Heart left ventricle (tissue), 13 donors: Measurements from ENCODE around the gene TESMIN.

Source experiments
- POLR2A ChIP-seq, 2 donors: fragments of 450-650 bp; IDR thresholded peaks; one replicate each; pipeline ENCODE4 v1.6.1; 2017; ENCODE audit warnings: antibody characterized with exemption in 2 of 2, mild to moderate bottlenecking in 2 of 2, moderate library complexity in 2 of 2
- TF ChIP-seq, protein P1 (sequence below), 12 donors: fragments of 200-600 bp; sonication (generic) in 4 of 12; IDR thresholded peaks; one replicate each; pipeline versions ENCODE4 v1.5.0 to v1.8.0; 2018 to 2022; ENCODE audit warnings: antibody characterized with exemption in 12 of 12, mild to moderate bottlenecking in 5 of 12
- donor health status: ischemic (EF 13 %, LVEDD 7.1; RV severe dilation, severe dysfunction).
- donor health status: DM: no; HTN: yes; CAD: no.
- donor health status: DM: no; HTN: no; CAD: no.
- donor health status: ischemic (EF 25% LVEDD 6.9; RV normal size, moderate dysfunction).
- donor health status: ischemic (EF 25% LVEDD 5.7; RV mildly dilated, moderate dysfunction).
- donor health status: ischemic (EF 35%, LVEDD 5.7; RV mildly dilated, moderate dysfunction).
- donor health status: nonischemic (EF 11% LVEDD 7.7; RV severe dilation, severe dysfunction).
- donor health status: DM: yes; HTN: yes; CAD: no.
- donor health status: PGD.
- donor health status: ischemic (EF 29% LVEDD 5.4; RV normal size, mild dysfunction).
- donor health status: nonischemic (EF 23%, LVEDD 6.1; RV moderate dilation, normal function).

DNA sequence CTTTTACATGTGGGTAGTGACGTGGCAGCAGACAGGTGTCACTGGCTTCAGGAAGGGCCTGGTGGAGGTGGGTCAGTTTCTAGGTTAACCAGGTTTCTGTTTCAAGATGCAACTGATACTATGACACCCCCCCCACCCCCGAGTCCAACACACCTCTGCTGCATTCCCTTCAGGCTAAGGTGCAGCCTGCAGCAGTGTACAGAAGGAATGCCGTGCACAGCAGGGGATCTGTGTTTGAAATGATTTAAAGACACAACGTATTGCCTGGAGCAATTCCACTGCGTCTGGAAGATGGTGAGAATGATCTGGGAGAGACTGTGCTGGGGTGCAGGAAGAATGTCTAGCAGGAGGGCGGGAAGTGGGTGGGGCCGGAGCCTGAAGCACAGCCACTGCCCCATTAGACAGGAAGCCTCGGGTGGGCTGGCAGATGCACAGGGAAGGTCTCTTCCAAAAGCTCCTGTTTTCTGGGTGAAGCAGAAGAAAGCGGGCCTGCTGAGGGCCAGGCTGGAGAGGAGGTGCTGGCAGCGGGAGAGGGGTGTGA is 11.9 kb upstream of the TESMIN start:
- TF ChIP-seq, protein P1, sequence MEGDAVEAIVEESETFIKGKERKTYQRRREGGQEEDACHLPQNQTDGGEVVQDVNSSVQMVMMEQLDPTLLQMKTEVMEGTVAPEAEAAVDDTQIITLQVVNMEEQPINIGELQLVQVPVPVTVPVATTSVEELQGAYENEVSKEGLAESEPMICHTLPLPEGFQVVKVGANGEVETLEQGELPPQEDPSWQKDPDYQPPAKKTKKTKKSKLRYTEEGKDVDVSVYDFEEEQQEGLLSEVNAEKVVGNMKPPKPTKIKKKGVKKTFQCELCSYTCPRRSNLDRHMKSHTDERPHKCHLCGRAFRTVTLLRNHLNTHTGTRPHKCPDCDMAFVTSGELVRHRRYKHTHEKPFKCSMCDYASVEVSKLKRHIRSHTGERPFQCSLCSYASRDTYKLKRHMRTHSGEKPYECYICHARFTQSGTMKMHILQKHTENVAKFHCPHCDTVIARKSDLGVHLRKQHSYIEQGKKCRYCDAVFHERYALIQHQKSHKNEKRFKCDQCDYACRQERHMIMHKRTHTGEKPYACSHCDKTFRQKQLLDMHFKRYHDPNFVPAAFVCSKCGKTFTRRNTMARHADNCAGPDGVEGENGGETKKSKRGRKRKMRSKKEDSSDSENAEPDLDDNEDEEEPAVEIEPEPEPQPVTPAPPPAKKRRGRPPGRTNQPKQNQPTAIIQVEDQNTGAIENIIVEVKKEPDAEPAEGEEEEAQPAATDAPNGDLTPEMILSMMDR (IDR thresholded peaks at IDR 0.05): no peak
- no peak for TF ChIP-seq POLR2A (IDR thresholded peaks at IDR 0.05)
